Esophagus squamous epithelium (tissue), 5 donors: ENCODE results near the gene VASH1. TPM values are rescaled to one million over a fixed set of nuclear protein-coding genes. Genes with fewer than 3 reads are reported as not detected.

Experiments
- DNase-seq: peaks from one replicate; lab custom pipeline; 2025; lab: John Stamatoyannopoulos, UW
- H3K27ac ChIP-seq, 4 donors: fragments of 200-600 bp; sonication (generic); one replicate each; pipeline ENCODE4 v1.5.1; 2016 to 2019; ENCODE audit warnings: mild to moderate bottlenecking in 1 of 4
- H3K27me3 ChIP-seq, 4 donors: fragments of 200-600 bp; sonication (generic); 1 replicate in 3 of 4; 2 replicates in 1 of 4; pipeline versions ENCODE4 v1.5.1 to v1.6.0; 2017 to 2021; ENCODE audit warnings: antibody characterized with exemption in 1 of 4
- H3K36me3 ChIP-seq, 3 donors: fragments of 200-600 bp; sonication (generic); one replicate each; pipeline ENCODE4 v1.5.1; 2016 to 2019
- H3K4me1 ChIP-seq, 3 donors: fragments of 200-600 bp; sonication (generic); one replicate each; pipeline ENCODE4 v1.5.1; 2017 to 2019
- H3K4me3 ChIP-seq, 4 donors: fragments of 200-600 bp; sonication (generic); 1 replicate in 3 of 4; 2 replicates in 1 of 4; pipeline ENCODE4 v1.5.1; 2016 to 2019; ENCODE audit warnings: mild to moderate bottlenecking in 2 of 4, moderate library complexity in 1 of 4
- H3K9me3 ChIP-seq, 3 donors: fragments of 200-600 bp; sonication (generic); one replicate each; pipeline ENCODE4 v1.5.1; 2016 to 2019
- POLR2A ChIP-seq, 4 donors: fragments of 450-650 bp; IDR thresholded peaks; one replicate each; pipeline ENCODE4 v1.6.1; 2017; ENCODE audit warnings: antibody characterized with exemption in 4 of 4, mild to moderate bottlenecking in 4 of 4, moderate library complexity in 3 of 4
- WGBS, 2 donors: methylation state at CpG; one replicate each; pipeline ENCODE4 v1.1.5; 2018; 5-methylcytosine and 5-hydroxymethylcytosine counted together
- intact Hi-C: fragments of 100-400 bp; cut with DNase I; formaldehyde crosslinking; loops from one replicate; pipeline ENCODE4 v1.15.0; 2022
- total RNA-seq, 4 donors: library from RNA; depleted of rRNA; stranded (reverse); fragments of >200 nt; gene quantifications; one replicate each; pipeline ENCODE4 v1.1.0, GENCODE V29; 2016
- TF ChIP-seq, protein P1 (sequence below), 6 experiments: fragments of 450-650 bp in 4 of 6; fragments of 200-600 bp in 2 of 6; sonication (generic) in 2 of 6; IDR thresholded peaks; one replicate each; pipeline ENCODE4 v1.5.1; 2016 to 2019; ENCODE audit warnings: antibody characterized with exemption in 6 of 6, mild to moderate bottlenecking in 4 of 6, moderate library complexity in 4 of 6
- donor health status: DM: yes; HTN: yes; CAD: no.

The VASH1 gene
- 1 to 10 TPM; 1.3 to 5.7 (median 3.0) TPM for total RNA-seq

DNA sequence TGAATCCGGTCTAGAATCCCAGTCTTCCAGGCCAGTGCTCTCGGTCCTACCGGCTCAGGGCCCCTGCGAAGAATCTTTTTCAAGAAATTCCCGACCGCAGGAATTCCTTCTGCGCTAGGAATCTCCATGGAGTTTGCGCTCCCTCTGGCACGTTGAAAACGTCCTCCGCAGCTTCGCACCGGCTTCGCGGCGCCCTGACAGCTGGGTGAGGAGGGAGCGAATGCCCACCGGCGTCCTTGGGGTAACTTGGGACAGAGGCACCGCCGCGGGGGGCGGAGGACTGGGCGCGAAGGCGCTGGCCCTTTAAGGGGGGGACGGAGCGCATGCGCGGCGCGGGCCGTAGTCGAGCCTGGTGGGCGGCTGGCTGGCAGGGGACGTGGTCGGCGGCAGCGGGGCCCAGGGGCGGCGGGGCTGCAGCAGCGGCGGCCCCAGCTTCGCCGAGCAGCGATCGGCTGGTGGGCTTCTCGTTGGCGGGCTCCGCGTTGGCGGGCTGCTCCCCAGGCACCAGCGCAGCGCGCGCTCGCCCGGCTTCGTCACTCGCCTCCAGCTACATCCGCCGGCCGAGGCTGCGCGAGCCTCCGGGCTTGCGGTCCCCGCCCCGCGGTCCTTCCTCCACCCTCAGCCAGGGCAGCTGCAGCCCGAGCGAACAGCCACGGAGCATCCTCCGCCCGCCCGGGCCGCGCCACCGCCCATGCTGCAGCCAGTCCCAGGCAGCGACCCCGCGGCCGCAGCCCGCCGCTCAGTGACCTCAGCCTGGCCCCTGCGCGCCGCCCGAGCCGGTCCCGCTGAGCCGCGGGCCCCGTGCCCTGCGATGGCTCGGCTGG, at the start of gene VASH1:
Gene VASH1 (plus strand): TSS at position 333 of the 824 bp plus-strand sequence. CDS start 1,354 bp downstream, outside the sequence.
- WGBS, 2 donors = 0 to 4% methylated on average over 6 to 7 of the region's 96 CpGs
- Histone ChIP-seq H3K27ac (peak within 1 kb of the TSS; percentile 52 to 89 (median 70)), H3K4me1 (peaks cover 0 to 53% (median 27%) of the 10 kb centered on the region in 3 donors), H3K27me3 (peaks cover 0 to 38% (median 0%) of the 10 kb centered on the region in 4 donors), H3K36me3 (no peaks in the 10 kb centered on the region), H3K4me3 (peak within 1 kb of the TSS; percentile 50 to 84 (median 63)), H3K9me3 (no peaks in the 10 kb centered on the region)
- intact Hi-C loops = no loop called here
- DNase-seq = no peak
- TF ChIP-seq, protein P1, sequence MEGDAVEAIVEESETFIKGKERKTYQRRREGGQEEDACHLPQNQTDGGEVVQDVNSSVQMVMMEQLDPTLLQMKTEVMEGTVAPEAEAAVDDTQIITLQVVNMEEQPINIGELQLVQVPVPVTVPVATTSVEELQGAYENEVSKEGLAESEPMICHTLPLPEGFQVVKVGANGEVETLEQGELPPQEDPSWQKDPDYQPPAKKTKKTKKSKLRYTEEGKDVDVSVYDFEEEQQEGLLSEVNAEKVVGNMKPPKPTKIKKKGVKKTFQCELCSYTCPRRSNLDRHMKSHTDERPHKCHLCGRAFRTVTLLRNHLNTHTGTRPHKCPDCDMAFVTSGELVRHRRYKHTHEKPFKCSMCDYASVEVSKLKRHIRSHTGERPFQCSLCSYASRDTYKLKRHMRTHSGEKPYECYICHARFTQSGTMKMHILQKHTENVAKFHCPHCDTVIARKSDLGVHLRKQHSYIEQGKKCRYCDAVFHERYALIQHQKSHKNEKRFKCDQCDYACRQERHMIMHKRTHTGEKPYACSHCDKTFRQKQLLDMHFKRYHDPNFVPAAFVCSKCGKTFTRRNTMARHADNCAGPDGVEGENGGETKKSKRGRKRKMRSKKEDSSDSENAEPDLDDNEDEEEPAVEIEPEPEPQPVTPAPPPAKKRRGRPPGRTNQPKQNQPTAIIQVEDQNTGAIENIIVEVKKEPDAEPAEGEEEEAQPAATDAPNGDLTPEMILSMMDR (IDR thresholded peaks at IDR 0.05) = no peak
- peak in 2 of 4 donors; percentile 35 to 38 for TF ChIP-seq POLR2A (IDR thresholded peaks at IDR 0.05)

DNA sequence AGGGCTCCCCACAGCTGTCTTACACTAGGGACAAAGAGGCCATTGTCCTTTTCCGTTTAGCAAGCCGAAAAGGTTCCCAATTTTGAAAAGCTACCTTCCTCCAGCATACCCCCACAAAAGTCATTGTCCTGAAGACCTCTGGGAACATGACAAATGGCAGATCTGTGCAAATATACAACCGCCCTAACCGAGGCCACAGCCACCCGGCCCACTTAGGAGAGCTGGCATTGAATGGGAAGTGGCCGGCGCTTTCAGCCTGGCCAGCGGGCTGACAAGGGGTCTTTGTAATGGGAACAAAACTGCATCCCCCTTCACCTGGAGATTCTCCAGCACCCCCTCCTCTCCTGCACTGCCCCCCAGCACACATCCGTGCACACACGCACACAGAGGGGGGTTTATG, 48.1 kb upstream of the VASH1 start:
- intact Hi-C loops = loop anchor here (10.0 kb wide), 1 partner anchor 72 kb away; no protein-coding TSS in a partner anchor
- peaks cover 0 to 3% (median 0%) of the 10 kb centered on the region in 4 donors for H3K27me3 ChIP-seq
- DNase-seq = no peak
- TF ChIP-seq, protein P1 (IDR thresholded peaks at IDR 0.05) = no peak
- TF ChIP-seq POLR2A (IDR thresholded peaks at IDR 0.05) = no peak
- WGBS, 2 donors = 86 to 89% methylated on average over 5 to 10 of the region's 10 CpGs
- no peaks in the 10 kb centered on the region for H3K9me3 ChIP-seq
- no peaks in the 10 kb centered on the region for H3K36me3 ChIP-seq
- H3K4me3 ChIP-seq = no peak overlapping the region
- no peak overlapping the region for H3K27ac ChIP-seq
- H3K4me1 ChIP-seq = peaks cover 0 to 10% (median 0%) of the 10 kb centered on the region in 3 donors

DNA sequence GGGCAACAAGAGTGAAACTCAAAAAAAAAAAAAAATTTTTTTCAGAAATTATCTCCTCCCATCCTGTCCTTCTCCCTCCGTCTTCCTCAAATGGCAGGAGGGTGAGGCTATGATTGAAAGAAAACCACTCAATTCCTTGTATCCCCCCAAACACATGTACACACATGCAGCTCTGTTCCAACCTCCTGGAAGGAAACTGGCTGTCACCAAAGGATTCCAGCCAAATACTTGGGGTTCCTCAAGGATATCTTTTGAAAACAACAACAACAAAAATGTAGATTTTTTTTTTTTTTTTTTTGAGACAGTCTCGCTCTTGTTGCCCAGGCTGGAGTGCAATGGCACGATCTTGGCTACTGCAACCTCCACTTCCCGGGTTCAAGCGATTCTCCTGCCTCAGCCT, 46.8 kb upstream of the VASH1 start:
- 86 to 91% methylated on average over 5 of the region's 5 CpGs for WGBS, 2 donors
- H3K4me3 ChIP-seq = no peak overlapping the region
- H3K27me3 ChIP-seq = peaks cover 0 to 3% (median 0%) of the 10 kb centered on the region in 4 donors
- no peaks in the 10 kb centered on the region for H3K9me3 ChIP-seq
- H3K27ac ChIP-seq = no peak overlapping the region
- intact Hi-C loops = loop anchor here (10.0 kb wide), 1 partner anchor 70 kb away; no protein-coding TSS in a partner anchor
- H3K4me1 ChIP-seq = peaks cover 0 to 11% (median 0%) of the 10 kb centered on the region in 3 donors
- TF ChIP-seq, protein P1 (IDR thresholded peaks at IDR 0.05) = no peak
- H3K36me3 ChIP-seq = no peaks in the 10 kb centered on the region
- DNase-seq = no peak

DNA sequence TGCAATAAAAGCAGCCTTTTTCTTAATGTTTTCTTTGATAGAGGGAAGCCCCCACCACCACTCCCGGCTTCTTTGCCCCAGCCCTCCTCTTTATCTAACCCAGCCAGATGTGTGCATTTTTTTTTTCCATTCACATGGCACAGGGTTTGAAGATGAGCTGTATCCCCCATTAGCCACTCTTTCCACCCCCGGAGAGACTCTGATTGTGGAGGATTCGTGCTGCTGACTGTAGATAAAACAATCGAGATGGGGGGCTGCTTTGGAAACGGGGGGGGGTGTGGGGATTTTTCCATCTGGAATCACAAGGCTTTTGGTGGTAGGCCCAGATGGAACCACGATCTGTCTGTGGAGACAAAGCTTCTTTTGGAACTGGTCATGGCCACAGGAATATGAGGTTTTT, 46.2 kb upstream of the VASH1 start:
- Histone ChIP-seq H3K27ac (peak overlapping the region in 2 of 4 donors; percentile 47 to 48), H3K27me3 (peaks cover 0 to 3% (median 0%) of the 10 kb centered on the region in 4 donors), H3K9me3 (no peaks in the 10 kb centered on the region), H3K4me1 (peaks cover 0 to 17% (median 4%) of the 10 kb centered on the region in 3 donors), H3K36me3 (no peaks in the 10 kb centered on the region), H3K4me3 (no peak overlapping the region)
- intact Hi-C loops = loop anchor here (10.0 kb wide), 1 partner anchor 70 kb away; no protein-coding TSS in a partner anchor
- TF ChIP-seq, protein P1 (IDR thresholded peaks at IDR 0.05) = no peak
- TF ChIP-seq POLR2A (IDR thresholded peaks at IDR 0.05) = no peak
- no peak for DNase-seq
- 53 to 74% methylated on average over 3 to 5 of the region's 6 CpGs for WGBS, 2 donors
